Keratinocyte (primary cell): ENCODE data around the gene DMD. TPM values are rescaled to one million over a fixed set of nuclear protein-coding genes. Genes with fewer than 3 reads are reported as not detected.

Experiments
- DNase-seq: peaks from one replicate; pipeline ENCODE4 v3.0.0-alpha.2; 2011; ENCODE audit warnings: low read depth, missing footprints, low spot score
- FAIRE-seq: peaks from 2 replicates; lab custom pipeline; 2011; peaks lifted over from hg19 to GRCh38; lab: Jason Lieb, UNC
- H2AFZ ChIP-seq: 2 replicates; pipeline ENCODE4 v1.6.0; 2012; ENCODE audit warnings: low read length, control low read depth, inconsistent platforms; ENCODE audit not compliant: control insufficient read depth
- H3K27ac ChIP-seq: 2 replicates; pipeline ENCODE4 v1.5.1; 2011; ENCODE audit warnings: low read length; ENCODE audit not compliant: control insufficient read depth, insufficient read depth
- H3K27me3 ChIP-seq: 3 replicates; pipeline ENCODE4 v1.6.0; 2011; ENCODE audit warnings: low read length; ENCODE audit not compliant: control insufficient read depth, insufficient read depth; ENCODE audit errors: extremely low read depth
- H3K36me3 ChIP-seq, 2 experiments: 2 replicates in 1 of 2; 3 replicates in 1 of 2; pipeline ENCODE4 v1.5.1; 2011; ENCODE audit warnings: low read length in 2 of 2, mild to moderate bottlenecking in 1 of 2; ENCODE audit not compliant: control insufficient read depth in 2 of 2, insufficient read depth in 2 of 2; ENCODE audit errors: extremely low read depth in 1 of 2
- H3K4me1 ChIP-seq: 3 replicates; pipeline ENCODE4 v1.5.1; 2011; ENCODE audit warnings: low read length; ENCODE audit not compliant: control insufficient read depth, insufficient read depth; ENCODE audit errors: extremely low read depth
- H3K4me2 ChIP-seq: 3 replicates; pipeline ENCODE4 v1.6.0; 2011; ENCODE audit warnings: low read depth, low read length; ENCODE audit not compliant: control insufficient read depth, insufficient read depth; ENCODE audit errors: extremely low read depth
- H3K4me3 ChIP-seq, 3 experiments: fragments of 200-600 bp in 1 of 3; sonication (generic) in 1 of 3; 2 replicates in 2 of 3; 3 replicates in 1 of 3; pipeline ENCODE4 v1.5.1; 2011 to 2016; ENCODE audit warnings: low read length in 3 of 3, mild to moderate bottlenecking in 3 of 3, control low read depth in 2 of 3, inconsistent platforms in 1 of 3, low read depth in 1 of 3, mixed read lengths in 1 of 3, mixed run types in 1 of 3, moderate library complexity in 1 of 3; ENCODE audit not compliant: control insufficient read depth in 2 of 3, insufficient read depth in 2 of 3; ENCODE audit errors: extremely low read depth in 1 of 3
- H3K79me2 ChIP-seq: 2 replicates; pipeline ENCODE4 v1.6.0; 2012; ENCODE audit warnings: low read length; ENCODE audit not compliant: control insufficient read depth, insufficient read depth
- H3K9ac ChIP-seq: 3 replicates; pipeline ENCODE4 v1.6.0; 2011; ENCODE audit warnings: low read length; ENCODE audit not compliant: control insufficient read depth, insufficient read depth; ENCODE audit errors: extremely low read depth
- H3K9me1 ChIP-seq: 3 replicates; pipeline ENCODE4 v1.6.0; 2011; ENCODE audit warnings: low read length; ENCODE audit not compliant: control insufficient read depth, insufficient read depth; ENCODE audit errors: extremely low read depth
- H3K9me3 ChIP-seq: 2 replicates; pipeline ENCODE4 v1.5.1; 2012; ENCODE audit warnings: low read depth, low read length; ENCODE audit not compliant: control insufficient read depth
- H4K20me1 ChIP-seq: 3 replicates; pipeline ENCODE4 v1.6.0; 2011; ENCODE audit warnings: low read length; ENCODE audit not compliant: control insufficient read depth, insufficient read depth; ENCODE audit errors: extremely low read depth
- CTCF ChIP-seq, 3 experiments: IDR thresholded peaks in 1 of 3; conservative IDR thresholded peaks in 1 of 3; optimal IDR thresholded peaks in 1 of 3; 2 replicates in 2 of 3; 3 replicates in 1 of 3; pipeline versions ENCODE3 to v1.5.1; 2011; ENCODE audit warnings: low read length in 3 of 3, mild to moderate bottlenecking in 3 of 3, moderate library complexity in 2 of 3, control low read depth in 1 of 3, inconsistent platforms in 1 of 3; ENCODE audit not compliant: insufficient read depth in 2 of 3; ENCODE audit errors: extremely low read depth in 1 of 3
- EZH2 ChIP-seq: IDR thresholded peaks from one replicate; pipeline ENCODE4 v1.6.1; 2012; ENCODE audit warnings: inconsistent platforms, mild to moderate bottlenecking, low read length, moderate library complexity
- dilution Hi-C: fragments of 300-500 bp; cut with MboI; formaldehyde crosslinking; loops from one replicate; pipeline ENCODE4 v1.7.0; 2020; ENCODE audit warnings: low sequenced_read_pairs; ENCODE audit not compliant: extremely low pct_ligation_motif_present
- polyA plus RNA-seq, 5 experiments: library from polyadenylated mRNA; depleted of rRNA in 3 of 5; stranded (reverse) in 3 of 5; stranded (forward) in 1 of 5; unstranded in 1 of 5; fragments of >200 nt; gene quantifications; 1 replicate in 1 of 5; 2 replicates in 3 of 5; 3 replicates in 1 of 5; pipeline versions ENCODE4 v1.2.1 to v1.2.3, GENCODE V29; 2011 to 2012; ENCODE audit warnings: missing spikeins in 2 of 5, low read depth in 1 of 5, low replicate concordance in 1 of 5

DMD gene
- polyA plus RNA-seq, 1 donor (not counting 4 experiments of a cell fraction or from before 2014, with no cell fraction given) = 8.9 TPM

GRCh38 chrX:32966821-32967355 lies 244.5 kb downstream of the DMD start:
- Histone ChIP-seq H3K4me1 (no peaks in the 10 kb centered on the region), H3K4me2 (no peak overlapping the region), H2AFZ (no peak overlapping the region), H3K27me3 (no peaks in the 10 kb centered on the region), H3K9me1 (no peaks in the 10 kb centered on the region), H3K9me3 (no peaks in the 10 kb centered on the region), H3K36me3 (no peaks in the 10 kb centered on the region), H3K9ac (no peak overlapping the region), H4K20me1 (no peaks in the 10 kb centered on the region), H3K79me2 (no peaks in the 10 kb centered on the region), H3K27ac (no peak overlapping the region), H3K4me3 (no peak overlapping the region)
- TF ChIP-seq EZH2 (no peak), CTCF (optimal IDR thresholded peaks at IDR 0.05 in 1 of 3, IDR thresholded peaks at IDR 0.05 in 1 of 3, conservative IDR thresholded peaks at IDR 0.05 in 1 of 3; ENCODE audit: extremely low read depth in 1 of 3, insufficient read depth in 2 of 3, low read length in 3 of 3) (no peak)
- DNase-seq = no peak
- dilution Hi-C loops = no loop called here
- no peak for FAIRE-seq

- FAIRE-seq (no peak), DNase-seq (no peak)
- H3K4me1 ChIP-seq = no peaks in the 10 kb centered on the region
- no peak overlapping the region for H2AFZ ChIP-seq
- H3K9me1 ChIP-seq = no peaks in the 10 kb centered on the region
- no peak overlapping the region for H3K4me3 ChIP-seq
- no peak overlapping the region for H3K9ac ChIP-seq
- H3K9me3 ChIP-seq = no peaks in the 10 kb centered on the region
- dilution Hi-C loops = no loop called here
- no peaks in the 10 kb centered on the region for H4K20me1 ChIP-seq
- H3K27ac ChIP-seq = no peak overlapping the region
- TF ChIP-seq CTCF (optimal IDR thresholded peaks at IDR 0.05 in 1 of 3, IDR thresholded peaks at IDR 0.05 in 1 of 3, conservative IDR thresholded peaks at IDR 0.05 in 1 of 3; ENCODE audit: extremely low read depth in 1 of 3, insufficient read depth in 2 of 3, low read length in 3 of 3) = no peak
- no peak for TF ChIP-seq EZH2
- no peak overlapping the region for H3K4me2 ChIP-seq
- H3K36me3 ChIP-seq = no peaks in the 10 kb centered on the region
- no peaks in the 10 kb centered on the region for H3K79me2 ChIP-seq
- H3K27me3 ChIP-seq = no peaks in the 10 kb centered on the region
These were observed 257.2 kb downstream of the DMD start for GRCh38 chrX:32954125-32954524.
